AG20443 (cell line): ENCODE measurements around the gene CLEC3B.
"Not testable (repeated sequence)": the region's sequence is repeated elsewhere in the genome, so short reads cannot be mapped to it uniquely, and the experiment has no call there.

Experiments used
- DNase-seq: peaks from one replicate; pipeline ENCODE4 v3.0.0; 2012; ENCODE audit warnings: low spot score, mixed read lengths

The CLEC3B gene

GRCh38 chr3:45066109-45066801, 40.2 kb downstream of the CLEC3B start:
- DNase-seq = no peak

- no peak for DNase-seq
Observed at GRCh38 chr3:45067486-45067885, 41.4 kb downstream of the CLEC3B start.

GRCh38 chr3:45067941-45068340, 41.8 kb downstream of the CLEC3B start:
- no peak for DNase-seq

- DNase-seq = no peak
Observed at GRCh38 chr3:45071075-45071474, 45.0 kb downstream of the CLEC3B start.

- DNase-seq = no peak
Observed at GRCh38 chr3:45075821-45076625, 49.9 kb downstream of the CLEC3B start.

- DNase-seq = not testable (repeated sequence)
Observed at GRCh38 chr3:45078256-45078655, 52.2 kb downstream of the CLEC3B start.

- no peak for DNase-seq
Observed at GRCh38 chr3:45078910-45079522, 52.9 kb downstream of the CLEC3B start.

- no peak for DNase-seq
Observed at GRCh38 chr3:45079715-45080114, 53.6 kb downstream of the CLEC3B start.

GRCh38 chr3:45080824-45081223, 54.7 kb downstream of the CLEC3B start:
- DNase-seq = no peak

GRCh38 chr3:45081506-45082141, 55.5 kb downstream of the CLEC3B start:
- DNase-seq = no peak

- DNase-seq = peak; percentile 31
Observed at GRCh38 chr3:45082142-45082538, 56.0 kb downstream of the CLEC3B start.

- DNase-seq = no peak
Observed at GRCh38 chr3:45083023-45083422, 56.9 kb downstream of the CLEC3B start.

GRCh38 chr3:45084361-45084760, 58.3 kb downstream of the CLEC3B start:
- DNase-seq = no peak

- peak; percentile 93 for DNase-seq
Observed at GRCh38 chr3:45084820-45085816, 59.0 kb downstream of the CLEC3B start.
